ENCODE data around the gene ABCA1.
"Not testable (repeated sequence)": the region's sequence is repeated elsewhere in the genome, so short reads cannot be mapped to it uniquely, and the experiment has no call there.

The ABCA1 gene

DNA sequence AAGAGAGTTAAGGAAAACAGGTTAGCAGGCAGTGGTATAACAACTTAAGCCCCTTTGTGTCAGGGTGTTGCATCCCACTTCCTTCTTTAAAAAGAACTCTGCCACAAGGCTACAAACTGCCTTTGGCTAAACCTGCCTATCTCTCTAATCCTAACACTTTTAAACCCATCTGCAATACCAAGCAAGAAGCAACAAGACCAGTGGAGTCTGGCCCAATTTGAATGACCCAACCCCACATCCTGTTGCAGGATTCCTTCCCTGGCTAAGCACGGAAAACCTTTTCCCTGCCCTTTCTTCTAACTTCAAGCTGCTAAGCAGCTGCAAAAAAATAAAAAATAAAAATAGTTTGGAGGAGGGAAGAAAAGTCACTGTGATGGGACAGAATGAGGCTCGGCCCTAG, 27.1 kb downstream of the ABCA1 start:
- no peak for DNase-seq
- Histone ChIP-seq H3K4me3 (ENCODE audit: low read depth, low read length) (no peak overlapping the region), H3K36me3 (no peaks in the 10 kb centered on the region), H3K4me1 (no peaks in the 10 kb centered on the region), H3K27me3 (no peaks in the 10 kb centered on the region), H3K9me3 (no peaks in the 10 kb centered on the region)
- TF ChIP-seq, protein P1, sequence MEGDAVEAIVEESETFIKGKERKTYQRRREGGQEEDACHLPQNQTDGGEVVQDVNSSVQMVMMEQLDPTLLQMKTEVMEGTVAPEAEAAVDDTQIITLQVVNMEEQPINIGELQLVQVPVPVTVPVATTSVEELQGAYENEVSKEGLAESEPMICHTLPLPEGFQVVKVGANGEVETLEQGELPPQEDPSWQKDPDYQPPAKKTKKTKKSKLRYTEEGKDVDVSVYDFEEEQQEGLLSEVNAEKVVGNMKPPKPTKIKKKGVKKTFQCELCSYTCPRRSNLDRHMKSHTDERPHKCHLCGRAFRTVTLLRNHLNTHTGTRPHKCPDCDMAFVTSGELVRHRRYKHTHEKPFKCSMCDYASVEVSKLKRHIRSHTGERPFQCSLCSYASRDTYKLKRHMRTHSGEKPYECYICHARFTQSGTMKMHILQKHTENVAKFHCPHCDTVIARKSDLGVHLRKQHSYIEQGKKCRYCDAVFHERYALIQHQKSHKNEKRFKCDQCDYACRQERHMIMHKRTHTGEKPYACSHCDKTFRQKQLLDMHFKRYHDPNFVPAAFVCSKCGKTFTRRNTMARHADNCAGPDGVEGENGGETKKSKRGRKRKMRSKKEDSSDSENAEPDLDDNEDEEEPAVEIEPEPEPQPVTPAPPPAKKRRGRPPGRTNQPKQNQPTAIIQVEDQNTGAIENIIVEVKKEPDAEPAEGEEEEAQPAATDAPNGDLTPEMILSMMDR (IDR thresholded peaks at IDR 0.05; ENCODE audit: low read depth, low read length) = no peak

DNA sequence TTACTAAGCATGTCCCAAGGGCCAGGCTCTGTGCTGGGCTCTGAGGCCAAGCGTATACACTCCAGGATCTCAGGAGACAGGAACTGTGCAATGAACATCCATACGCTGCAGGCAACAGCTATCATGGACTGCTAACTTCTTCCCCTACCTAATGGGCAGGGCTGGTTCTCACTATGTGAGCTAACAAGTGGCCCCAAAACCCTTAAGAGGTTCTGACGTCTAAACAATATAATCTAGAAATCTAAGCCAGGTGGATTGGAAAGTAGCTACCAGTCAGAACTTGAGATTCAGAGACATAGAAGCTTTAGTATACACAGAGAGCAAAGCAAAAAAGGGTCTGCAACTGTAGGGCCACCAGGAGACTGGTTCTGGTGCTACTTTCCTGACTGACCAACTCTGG, 27.6 kb downstream of the ABCA1 start:
- Histone ChIP-seq H3K27me3 (no peaks in the 10 kb centered on the region), H3K9me3 (no peaks in the 10 kb centered on the region), H3K4me1 (no peaks in the 10 kb centered on the region), H3K4me3 (ENCODE audit: low read depth, low read length) (no peak overlapping the region), H3K36me3 (no peaks in the 10 kb centered on the region)
- TF ChIP-seq, protein P1 (IDR thresholded peaks at IDR 0.05; ENCODE audit: low read depth, low read length) = no peak
- DNase-seq = no peak

DNA sequence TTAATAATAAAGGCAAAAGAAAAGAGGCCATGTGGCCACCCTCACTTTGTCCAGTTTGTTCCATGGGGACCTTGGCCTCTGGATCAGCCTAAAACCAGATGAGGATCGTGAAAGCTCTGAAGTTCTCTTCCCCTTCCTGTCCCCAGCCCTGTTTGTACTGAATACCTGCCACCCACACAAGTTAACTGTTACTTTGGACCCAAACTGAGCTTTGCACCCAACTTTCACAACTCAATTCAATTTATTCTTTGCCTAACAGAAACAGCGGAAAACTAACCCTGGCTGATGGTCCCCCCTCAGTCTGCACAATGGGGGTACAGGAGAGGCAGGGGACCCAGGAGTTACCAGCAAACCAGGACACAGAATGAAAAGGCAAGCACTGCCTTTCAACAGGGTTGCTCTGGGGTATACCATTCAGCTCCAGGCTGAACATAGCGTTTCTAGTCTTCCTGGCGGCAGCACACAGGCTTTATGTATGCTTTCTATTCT, 28.2 kb downstream of the ABCA1 start:
- H3K36me3 ChIP-seq = no peaks in the 10 kb centered on the region
- no peak overlapping the region for H3K4me3 ChIP-seq (ENCODE audit: low read depth, low read length)
- no peaks in the 10 kb centered on the region for H3K27me3 ChIP-seq
- DNase-seq = no peak
- TF ChIP-seq, protein P1 (IDR thresholded peaks at IDR 0.05; ENCODE audit: low read depth, low read length) = no peak
- no peaks in the 10 kb centered on the region for H3K9me3 ChIP-seq
- H3K4me1 ChIP-seq = no peaks in the 10 kb centered on the region

DNA sequence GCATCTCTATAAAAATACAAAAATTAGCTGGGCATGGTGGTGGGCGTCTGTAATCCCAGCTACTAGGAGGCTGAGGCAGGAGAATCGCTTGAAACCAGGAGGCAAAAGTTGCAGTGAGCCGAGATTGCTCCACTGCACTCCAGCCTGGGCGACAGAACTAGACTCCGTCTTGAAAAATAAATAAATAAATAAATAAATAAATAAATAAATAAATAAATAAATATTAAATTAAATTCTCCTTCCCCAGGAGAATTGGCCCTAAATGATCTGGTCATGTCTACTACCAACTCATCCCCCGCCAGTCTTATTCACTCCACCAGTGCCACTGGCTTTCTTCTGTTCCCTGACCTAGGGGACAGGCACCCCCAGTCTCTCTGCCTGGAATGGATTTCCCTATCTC, 29.6 kb downstream of the ABCA1 start:
- H3K4me3 ChIP-seq (ENCODE audit: low read depth, low read length); H3K9me3 ChIP-seq; H3K27me3 ChIP-seq; H3K4me1 ChIP-seq; DNase-seq; H3K36me3 ChIP-seq: not testable (repeated sequence)

DNA sequence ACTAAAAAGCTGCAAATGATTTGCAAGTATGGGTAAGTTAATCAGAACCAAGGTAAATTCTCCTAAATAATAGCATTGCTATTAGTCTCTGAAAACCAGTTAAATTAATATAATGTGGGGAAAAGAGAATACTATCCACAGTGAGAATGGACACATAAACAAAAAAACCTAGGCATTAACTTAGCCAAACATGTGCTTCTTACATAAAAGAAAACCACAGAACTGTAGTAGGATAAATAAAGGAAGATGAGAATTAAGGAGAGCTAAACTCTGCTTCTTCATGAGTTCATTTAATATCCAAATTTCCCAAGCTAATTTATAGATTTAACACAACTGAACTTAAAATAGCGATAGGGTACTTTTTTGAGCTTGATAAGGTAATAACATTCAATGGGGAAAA, 31.8 kb downstream of the ABCA1 start:
- no peaks in the 10 kb centered on the region for H3K27me3 ChIP-seq
- no peaks in the 10 kb centered on the region for H3K36me3 ChIP-seq
- TF ChIP-seq, protein P1 (IDR thresholded peaks at IDR 0.05; ENCODE audit: low read depth, low read length) = no peak

DNA sequence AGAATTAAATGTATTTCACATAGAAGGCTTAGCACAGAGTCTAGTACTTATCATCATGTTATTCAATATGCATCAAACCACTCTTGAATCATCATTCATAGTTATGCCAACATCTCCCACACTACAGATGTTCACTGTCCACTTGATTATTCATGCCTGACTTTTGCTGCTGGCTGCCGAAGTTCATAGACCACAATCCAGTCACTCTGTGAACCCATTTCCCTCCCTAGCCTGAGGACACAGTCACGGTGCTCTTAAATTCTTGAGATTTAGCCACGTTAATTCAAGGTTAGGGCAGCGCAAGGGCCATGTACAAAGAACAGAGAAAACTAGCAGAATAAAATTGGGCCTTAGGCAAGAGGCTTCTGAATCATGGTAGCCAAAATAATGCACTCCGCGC, 32.4 kb downstream of the ABCA1 start:
- DNase-seq = no peak
- Histone ChIP-seq H3K4me3 (ENCODE audit: low read depth, low read length) (no peak overlapping the region), H3K4me1 (no peaks in the 10 kb centered on the region), H3K36me3 (no peaks in the 10 kb centered on the region), H3K9me3 (no peaks in the 10 kb centered on the region), H3K27me3 (no peaks in the 10 kb centered on the region)
- TF ChIP-seq, protein P1 (IDR thresholded peaks at IDR 0.05; ENCODE audit: low read depth, low read length) = no peak

More for the DNA sequence above, 31.8 kb downstream of the ABCA1 start:
- no peaks in the 10 kb centered on the region for H3K9me3 ChIP-seq
- no peak for DNase-seq
- H3K4me3 ChIP-seq (ENCODE audit: low read depth, low read length) = no peak overlapping the region
- H3K4me1 ChIP-seq = no peaks in the 10 kb centered on the region

DNA sequence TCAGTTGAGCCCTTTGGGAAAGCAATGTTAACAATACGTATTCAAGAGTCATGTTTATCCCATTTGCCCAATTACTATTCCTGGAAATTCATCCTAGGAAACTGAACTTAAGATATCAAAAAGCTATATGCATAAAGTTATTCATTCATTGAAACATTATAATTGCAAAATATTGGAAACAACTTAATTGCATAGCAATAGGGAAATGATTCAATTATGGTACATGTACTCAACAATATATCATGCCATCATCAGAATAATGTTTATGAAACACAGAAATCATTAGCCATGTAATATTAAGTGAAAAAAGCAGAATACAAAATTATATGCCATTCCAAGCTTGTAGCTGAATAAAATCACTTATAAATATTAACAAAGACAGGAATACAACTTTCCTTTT, 35.3 kb downstream of the ABCA1 start:
- Histone ChIP-seq H3K4me1 (peaks cover 12% of the 10 kb centered on the region; the same call in 1 of the 2 replicates), H3K27me3 (no peaks in the 10 kb centered on the region), H3K4me3 (ENCODE audit: low read depth, low read length) (no peak overlapping the region), H3K9me3 (no peaks in the 10 kb centered on the region), H3K36me3 (no peaks in the 10 kb centered on the region; the same call in 1 of the 2 replicates)
- TF ChIP-seq, protein P1 (IDR thresholded peaks at IDR 0.05; ENCODE audit: low read depth, low read length) = no peak
- DNase-seq = no peak

Data from BE2C (cell line).